ENCODE data around the gene EHBP1.

EHBP1 gene

DNA sequence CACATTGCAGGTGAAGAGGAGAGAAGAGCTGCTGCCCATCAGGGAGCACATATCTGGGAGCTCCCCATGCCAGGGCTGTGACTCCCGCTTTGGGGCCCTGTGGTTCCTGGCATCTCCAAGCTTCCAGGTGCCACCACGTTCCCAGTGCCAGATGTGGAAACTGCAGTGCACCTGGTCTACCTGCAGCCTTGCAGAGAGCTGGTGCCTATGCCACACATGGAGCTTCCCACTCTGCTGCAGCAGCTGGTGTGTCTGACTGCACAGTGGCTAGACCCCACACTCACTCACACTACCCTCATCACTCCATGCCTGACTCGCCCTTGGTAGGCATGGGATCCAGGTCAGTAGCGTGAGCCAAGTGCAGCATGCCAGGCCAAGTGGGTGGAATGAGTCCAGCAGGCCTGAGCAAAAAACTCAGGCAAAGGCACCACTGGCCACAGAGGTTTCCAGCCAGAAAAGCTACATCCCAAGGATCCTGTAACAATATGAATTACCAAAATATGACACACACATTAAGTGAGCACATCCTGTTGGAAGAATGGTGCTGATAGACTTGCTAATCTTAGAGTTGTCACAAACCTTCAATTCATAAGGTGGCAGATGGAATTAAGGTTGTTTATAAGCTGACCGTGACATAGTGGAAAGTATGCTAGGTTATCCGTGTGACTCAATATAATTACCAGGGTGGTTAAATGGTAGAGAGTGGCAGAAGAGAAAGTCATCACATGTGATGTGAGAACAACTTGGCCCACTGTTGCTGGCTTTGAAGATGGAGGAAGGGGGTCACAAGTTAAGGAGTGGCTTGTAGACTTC is 150.9 kb downstream of the EHBP1 start:
- TF ChIP-seq, protein P1, sequence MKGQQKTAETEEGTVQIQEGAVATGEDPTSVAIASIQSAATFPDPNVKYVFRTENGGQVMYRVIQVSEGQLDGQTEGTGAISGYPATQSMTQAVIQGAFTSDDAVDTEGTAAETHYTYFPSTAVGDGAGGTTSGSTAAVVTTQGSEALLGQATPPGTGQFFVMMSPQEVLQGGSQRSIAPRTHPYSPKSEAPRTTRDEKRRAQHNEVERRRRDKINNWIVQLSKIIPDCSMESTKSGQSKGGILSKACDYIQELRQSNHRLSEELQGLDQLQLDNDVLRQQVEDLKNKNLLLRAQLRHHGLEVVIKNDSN (IDR thresholded peaks at IDR 0.05) = no peak
- TF ChIP-seq NFIC (IDR thresholded peaks at IDR 0.05) (no peak), TAF1 (IDR thresholded peaks at IDR 0.05; ENCODE audit: low read depth) (no peak)
- TF ChIP-seq, protein P2, sequence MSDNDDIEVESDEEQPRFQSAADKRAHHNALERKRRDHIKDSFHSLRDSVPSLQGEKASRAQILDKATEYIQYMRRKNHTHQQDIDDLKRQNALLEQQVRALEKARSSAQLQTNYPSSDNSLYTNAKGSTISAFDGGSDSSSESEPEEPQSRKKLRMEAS (IDR thresholded peaks at IDR 0.05) = no peak
- TF ChIP-seq, protein P3, sequence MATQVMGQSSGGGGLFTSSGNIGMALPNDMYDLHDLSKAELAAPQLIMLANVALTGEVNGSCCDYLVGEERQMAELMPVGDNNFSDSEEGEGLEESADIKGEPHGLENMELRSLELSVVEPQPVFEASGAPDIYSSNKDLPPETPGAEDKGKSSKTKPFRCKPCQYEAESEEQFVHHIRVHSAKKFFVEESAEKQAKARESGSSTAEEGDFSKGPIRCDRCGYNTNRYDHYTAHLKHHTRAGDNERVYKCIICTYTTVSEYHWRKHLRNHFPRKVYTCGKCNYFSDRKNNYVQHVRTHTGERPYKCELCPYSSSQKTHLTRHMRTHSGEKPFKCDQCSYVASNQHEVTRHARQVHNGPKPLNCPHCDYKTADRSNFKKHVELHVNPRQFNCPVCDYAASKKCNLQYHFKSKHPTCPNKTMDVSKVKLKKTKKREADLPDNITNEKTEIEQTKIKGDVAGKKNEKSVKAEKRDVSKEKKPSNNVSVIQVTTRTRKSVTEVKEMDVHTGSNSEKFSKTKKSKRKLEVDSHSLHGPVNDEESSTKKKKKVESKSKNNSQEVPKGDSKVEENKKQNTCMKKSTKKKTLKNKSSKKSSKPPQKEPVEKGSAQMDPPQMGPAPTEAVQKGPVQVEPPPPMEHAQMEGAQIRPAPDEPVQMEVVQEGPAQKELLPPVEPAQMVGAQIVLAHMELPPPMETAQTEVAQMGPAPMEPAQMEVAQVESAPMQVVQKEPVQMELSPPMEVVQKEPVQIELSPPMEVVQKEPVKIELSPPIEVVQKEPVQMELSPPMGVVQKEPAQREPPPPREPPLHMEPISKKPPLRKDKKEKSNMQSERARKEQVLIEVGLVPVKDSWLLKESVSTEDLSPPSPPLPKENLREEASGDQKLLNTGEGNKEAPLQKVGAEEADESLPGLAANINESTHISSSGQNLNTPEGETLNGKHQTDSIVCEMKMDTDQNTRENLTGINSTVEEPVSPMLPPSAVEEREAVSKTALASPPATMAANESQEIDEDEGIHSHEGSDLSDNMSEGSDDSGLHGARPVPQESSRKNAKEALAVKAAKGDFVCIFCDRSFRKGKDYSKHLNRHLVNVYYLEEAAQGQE (IDR thresholded peaks at IDR 0.05; ENCODE audit: low read depth) = no peak

DNA sequence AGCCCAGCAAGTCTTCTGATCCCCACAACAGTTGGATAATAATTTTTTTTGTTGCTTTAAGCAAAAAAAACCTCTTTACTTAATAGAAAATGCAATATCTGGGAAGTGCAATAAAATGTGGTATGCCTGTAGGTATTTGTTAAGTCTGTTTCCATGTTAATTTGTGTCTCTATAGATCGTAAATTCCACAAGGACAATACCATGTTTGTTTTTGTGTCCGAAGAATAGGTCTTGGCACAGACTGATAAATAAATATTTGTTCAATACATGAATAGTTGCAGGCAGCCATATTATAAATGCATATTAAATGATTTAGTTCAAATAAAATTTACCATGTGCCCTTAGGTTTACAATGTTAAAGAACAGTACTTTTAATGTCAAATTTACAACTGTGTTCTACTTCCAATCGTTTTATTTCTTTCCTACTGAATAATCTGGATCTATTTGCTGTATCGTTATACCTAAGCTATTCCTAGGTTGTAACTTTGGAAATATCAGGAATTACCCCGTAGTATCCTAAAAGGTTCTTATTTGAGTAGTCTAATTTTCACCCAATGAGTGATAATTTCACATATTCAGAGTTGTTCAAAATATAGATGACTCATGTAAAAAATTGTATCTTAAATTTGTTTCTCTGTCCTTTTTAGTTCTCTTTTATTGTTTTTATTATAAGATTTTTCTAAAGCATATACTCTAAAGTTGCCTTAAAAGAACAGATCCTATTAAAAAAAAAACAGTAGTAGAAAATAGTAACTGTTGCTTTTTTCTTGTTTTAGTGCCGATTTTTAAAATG is 151.8 kb downstream of the EHBP1 start:
- no peak for TF ChIP-seq CEBPB (IDR thresholded peaks at IDR 0.05)
- no peak for TF ChIP-seq NFIC (IDR thresholded peaks at IDR 0.05)
- no peak for TF ChIP-seq CREB1 (IDR thresholded peaks at IDR 0.05; ENCODE audit: low read depth)
- no peak for TF ChIP-seq RAD21 (IDR thresholded peaks at IDR 0.05; ENCODE audit: low read depth)
- TF ChIP-seq TAF1 (IDR thresholded peaks at IDR 0.05; ENCODE audit: low read depth) = no peak
- TF ChIP-seq, protein P2 (IDR thresholded peaks at IDR 0.05) = no peak
- TF ChIP-seq, protein P3 (IDR thresholded peaks at IDR 0.05; ENCODE audit: low read depth) = no peak
- no peak for TF ChIP-seq ZBTB7A (IDR thresholded peaks at IDR 0.05; ENCODE audit: low read depth)
- TF ChIP-seq, protein P1 (IDR thresholded peaks at IDR 0.05) = no peak
- TF ChIP-seq EP300 (IDR thresholded peaks at IDR 0.05; ENCODE audit: borderline replicate concordance) = no peak
- TF ChIP-seq EGR1 (IDR thresholded peaks at IDR 0.05) = no peak
- no peak for TF ChIP-seq FOXM1 (IDR thresholded peaks at IDR 0.05; ENCODE audit: borderline replicate concordance, low read depth)
- no peak for TF ChIP-seq YY1 (IDR thresholded peaks at IDR 0.05; ENCODE audit: low read depth)
- TF ChIP-seq TCF12 (IDR thresholded peaks at IDR 0.05; ENCODE audit: low read depth) = no peak

DNA sequence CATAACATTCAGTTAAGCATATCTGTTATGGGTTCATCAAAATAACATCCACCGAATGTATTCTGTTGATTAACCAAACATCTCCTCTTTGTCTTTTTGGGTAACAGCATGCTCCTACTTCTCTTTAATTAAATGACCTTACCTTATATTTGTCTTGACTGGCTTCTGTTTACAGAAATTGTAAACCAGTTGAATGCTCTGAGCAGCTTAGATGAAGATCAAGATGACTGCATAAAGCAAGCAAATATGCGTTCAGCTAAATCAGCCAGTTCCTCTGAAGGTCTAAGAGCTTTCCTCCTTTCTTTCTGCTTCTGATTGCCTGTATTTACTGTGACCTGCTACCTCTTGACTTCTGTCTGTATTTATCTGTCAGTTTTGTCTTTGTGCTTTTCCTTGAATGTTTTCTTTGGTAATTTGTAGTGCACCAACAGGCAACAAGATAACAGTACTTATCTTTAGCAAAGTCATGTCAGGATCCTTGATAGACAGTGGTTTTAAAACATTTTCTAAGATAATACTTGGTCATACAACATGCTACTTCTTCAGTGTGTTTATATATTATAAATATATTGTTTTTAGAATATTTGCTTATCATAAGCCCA is 152.8 kb downstream of the EHBP1 start:
- TF ChIP-seq RAD21 (IDR thresholded peaks at IDR 0.05; ENCODE audit: low read depth) = no peak
- no peak for TF ChIP-seq ZBTB7A (IDR thresholded peaks at IDR 0.05; ENCODE audit: low read depth)
- no peak for TF ChIP-seq FOXM1 (IDR thresholded peaks at IDR 0.05; ENCODE audit: borderline replicate concordance, low read depth)
- no peak for TF ChIP-seq CREB1 (IDR thresholded peaks at IDR 0.05; ENCODE audit: low read depth)
- no peak for TF ChIP-seq EGR1 (IDR thresholded peaks at IDR 0.05)
- TF ChIP-seq, protein P1 (IDR thresholded peaks at IDR 0.05) = no peak
- no peak for TF ChIP-seq TEAD4 (IDR thresholded peaks at IDR 0.05)
- TF ChIP-seq EP300 (IDR thresholded peaks at IDR 0.05; ENCODE audit: borderline replicate concordance) = no peak
- no peak for TF ChIP-seq NFIC (IDR thresholded peaks at IDR 0.05)
- TF ChIP-seq, protein P2 (IDR thresholded peaks at IDR 0.05) = no peak
- TF ChIP-seq TAF1 (IDR thresholded peaks at IDR 0.05; ENCODE audit: low read depth) = no peak
- TF ChIP-seq YY1 (IDR thresholded peaks at IDR 0.05; ENCODE audit: low read depth) = no peak
- TF ChIP-seq, protein P3 (IDR thresholded peaks at IDR 0.05; ENCODE audit: low read depth) = no peak
- TF ChIP-seq CEBPB (IDR thresholded peaks at IDR 0.05) = no peak
- TF ChIP-seq TCF12 (IDR thresholded peaks at IDR 0.05; ENCODE audit: low read depth) = no peak
